HG03442 (cell line): ENCODE measurements around the gene CCR6.

Source experiments
- ATAC-seq: cut with Tn5 transposase; IDR thresholded peaks from one replicate; pipeline ENCODE4 v1.9.1; 2021; ENCODE audit warnings: mild to moderate bottlenecking, moderate library complexity; ENCODE audit not compliant: unreplicated experiment

Gene CCR6

GRCh38 chr6:167140589-167141474 is 17.9 kb downstream of the CCR6 start:
- no peak for ATAC-seq

- peak; percentile 63 for ATAC-seq
Measured at GRCh38 chr6:167141667-167142432, 19.0 kb downstream of the CCR6 start.

GRCh38 chr6:167142433-167142761 is 19.5 kb downstream of the CCR6 start:
- ATAC-seq: no peak

- no peak for ATAC-seq
Measured at GRCh38 chr6:167143041-167143440, 20.1 kb downstream of the CCR6 start.

- ATAC-seq: no peak
Measured at GRCh38 chr6:167145461-167145860, 22.6 kb downstream of the CCR6 start.

GRCh38 chr6:167146135-167146534 is 23.2 kb downstream of the CCR6 start:
- ATAC-seq: no peak

- no peak for ATAC-seq
Measured at GRCh38 chr6:167146977-167147376, 24.1 kb downstream of the CCR6 start.

GRCh38 chr6:167148021-167148420 is 25.1 kb downstream of the CCR6 start:
- no peak for ATAC-seq

- no peak for ATAC-seq
Measured at GRCh38 chr6:167148997-167149396, 26.1 kb downstream of the CCR6 start.

GRCh38 chr6:167150941-167151549 is 28.1 kb downstream of the CCR6 start:
- peak; percentile 54 for ATAC-seq

- ATAC-seq: no peak
Measured at GRCh38 chr6:167151648-167152047, 28.8 kb downstream of the CCR6 start.

GRCh38 chr6:167152862-167153261 is 30.0 kb downstream of the CCR6 start:
- ATAC-seq: peak; percentile 46

GRCh38 chr6:167153521-167153959 is 30.6 kb downstream of the CCR6 start:
- peak; percentile 55 for ATAC-seq

GRCh38 chr6:167154291-167154690 is 31.4 kb downstream of the CCR6 start:
- ATAC-seq: no peak

- ATAC-seq: no peak
Measured at GRCh38 chr6:167154895-167155294, 32.0 kb downstream of the CCR6 start.

GRCh38 chr6:167157414-167157813 is 34.5 kb downstream of the CCR6 start:
- ATAC-seq: no peak

- no peak for ATAC-seq
Measured at GRCh38 chr6:167157863-167158262, 35.0 kb downstream of the CCR6 start, which contains the start of gene GPR31. GPR31 (minus strand) TSS chr6:167157980; CDS start chr6:167157831, 149 bp downstream.

GRCh38 chr6:167161851-167162467 is 39.1 kb downstream of the CCR6 start:
- ATAC-seq: no peak

- no peak for ATAC-seq
Measured at GRCh38 chr6:167162591-167162990, 39.7 kb downstream of the CCR6 start.

GRCh38 chr6:167163476-167164011 is 40.6 kb downstream of the CCR6 start:
- ATAC-seq: no peak

- ATAC-seq: no peak
Measured at GRCh38 chr6:167164261-167164660, 41.4 kb downstream of the CCR6 start.
